Vagina (tissue), 2 donors: Measurements from ENCODE around the gene POU6F2. TPM values are rescaled to one million over a fixed set of nuclear protein-coding genes. Genes with fewer than 3 reads are reported as not detected.
A peak's percentile ranks its signal among the peaks of the same experiment; 100 is the strongest.

Experiments used
- DNase-seq, 2 donors: peaks; one replicate each; pipeline ENCODE4 v3.0.0-alpha.2; 2017; ENCODE audit errors: extremely low spot score in 2 of 2
- H3K27ac ChIP-seq: fragments of 200-600 bp; sonication (generic); one replicate; pipeline ENCODE4 v1.5.1; 2019
- H3K27me3 ChIP-seq: fragments of 200-600 bp; sonication (generic); one replicate; pipeline ENCODE4 v1.5.1; 2019
- H3K36me3 ChIP-seq, 2 donors: fragments of 200-600 bp; sonication (generic); one replicate each; pipeline ENCODE4 v1.5.1; 2017 to 2019
- H3K4me1 ChIP-seq: fragments of 200-600 bp; sonication (generic); one replicate; pipeline ENCODE4 v1.5.1; 2019
- H3K4me3 ChIP-seq, 2 donors: fragments of 200-600 bp; sonication (generic); 1 replicate in 1 of 2; 2 replicates in 1 of 2; pipeline ENCODE4 v1.5.1; 2016 to 2019
- H3K9me3 ChIP-seq: fragments of 200-600 bp; sonication (generic); one replicate; pipeline ENCODE4 v1.5.1; 2019
- POLR2A ChIP-seq, 2 donors: fragments of 450-650 bp; IDR thresholded peaks; one replicate each; pipeline ENCODE4 v1.6.1; 2017; ENCODE audit warnings: antibody characterized with exemption in 2 of 2, mild to moderate bottlenecking in 2 of 2, moderate library complexity in 2 of 2
- POLR2AphosphoS5 ChIP-seq, 2 donors: sonication (generic); formaldehyde crosslinking; IDR thresholded peaks; one replicate each; pipeline ENCODE4 v1.9.0; 2017; ENCODE audit warnings: antibody characterized with exemption in 2 of 2, mild to moderate bottlenecking in 2 of 2, low read depth in 1 of 2; ENCODE audit not compliant: insufficient read depth in 1 of 2
- intact Hi-C: fragments of 100-400 bp; cut with DNase I; formaldehyde crosslinking; loops from one replicate; pipeline ENCODE4 v1.15.1; 2023
- total RNA-seq: library from RNA; depleted of rRNA; stranded (reverse); fragments of >200 nt; gene quantifications from one replicate; pipeline ENCODE4 v1.2.3, GENCODE V29; 2016
- TF ChIP-seq, protein P1 (sequence below), 3 experiments: fragments of 450-650 bp in 2 of 3; fragments of 200-600 bp in 1 of 3; sonication (generic) in 1 of 3; IDR thresholded peaks; one replicate each; pipeline ENCODE4 v1.5.1; 2017 to 2019; ENCODE audit warnings: antibody characterized with exemption in 3 of 3, mild to moderate bottlenecking in 2 of 3, moderate library complexity in 2 of 3

Gene POU6F2
- total RNA-seq, 1 donor from 2014 or later, result not detected

DNA sequence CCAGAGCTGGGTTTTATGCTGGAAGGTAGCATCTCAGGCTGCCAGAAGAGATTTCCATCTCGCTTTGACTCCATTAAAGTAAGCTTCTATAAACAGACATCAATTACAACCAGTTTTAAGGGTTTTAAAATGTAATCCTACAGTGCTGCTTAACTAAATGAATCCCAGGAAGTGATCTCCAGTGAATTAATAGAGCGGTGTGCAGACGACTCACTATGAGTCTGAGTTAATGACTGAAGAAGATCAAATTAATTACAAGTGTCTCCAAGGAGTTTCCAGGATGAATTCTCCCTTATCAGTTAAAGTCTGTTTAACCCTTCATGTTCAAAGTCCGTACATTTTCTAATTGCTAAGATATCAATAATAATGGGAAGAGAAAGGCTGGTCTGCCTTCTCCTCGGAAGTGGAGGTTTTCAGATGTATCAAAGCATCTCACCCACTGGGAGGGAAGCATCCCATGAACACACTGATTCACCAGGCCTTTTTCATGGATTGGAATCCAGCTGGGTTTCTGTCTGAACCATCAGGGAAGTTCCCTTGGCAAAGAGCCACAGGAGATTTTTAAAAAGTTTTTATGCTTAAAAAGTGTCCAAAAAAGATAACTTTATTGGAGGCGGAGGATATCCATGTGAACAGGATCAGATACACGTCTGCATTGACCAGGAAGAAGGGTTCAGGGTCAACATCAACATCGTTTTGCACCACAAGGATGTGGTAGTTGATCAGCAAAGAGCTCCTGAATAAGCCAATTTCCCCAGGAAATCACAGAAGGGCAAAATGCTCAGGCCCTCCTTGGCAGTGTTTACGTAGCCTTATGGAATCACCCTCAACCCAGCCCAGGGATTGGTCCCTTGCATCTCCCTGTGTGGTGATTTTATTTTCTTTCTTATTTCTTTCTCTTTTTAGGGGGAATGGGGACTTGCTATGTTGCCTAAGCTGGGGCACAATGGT is 288.2 kb downstream of the POU6F2 start:
- no peak for DNase-seq
- Histone ChIP-seq H3K27me3 (no peaks in the 10 kb centered on the region), H3K36me3 (no peaks in the 10 kb centered on the region), H3K4me3 (no peak overlapping the region), H3K9me3 (no peaks in the 10 kb centered on the region), H3K27ac (no peak overlapping the region), H3K4me1 (no peaks in the 10 kb centered on the region)
- intact Hi-C loops, result no loop called here
- TF ChIP-seq POLR2A (IDR thresholded peaks at IDR 0.05), result no peak
- no peak for TF ChIP-seq POLR2AphosphoS5 (IDR thresholded peaks at IDR 0.05; ENCODE audit: insufficient read depth in 1 of 2, low read depth in 1 of 2)
- TF ChIP-seq, protein P1, sequence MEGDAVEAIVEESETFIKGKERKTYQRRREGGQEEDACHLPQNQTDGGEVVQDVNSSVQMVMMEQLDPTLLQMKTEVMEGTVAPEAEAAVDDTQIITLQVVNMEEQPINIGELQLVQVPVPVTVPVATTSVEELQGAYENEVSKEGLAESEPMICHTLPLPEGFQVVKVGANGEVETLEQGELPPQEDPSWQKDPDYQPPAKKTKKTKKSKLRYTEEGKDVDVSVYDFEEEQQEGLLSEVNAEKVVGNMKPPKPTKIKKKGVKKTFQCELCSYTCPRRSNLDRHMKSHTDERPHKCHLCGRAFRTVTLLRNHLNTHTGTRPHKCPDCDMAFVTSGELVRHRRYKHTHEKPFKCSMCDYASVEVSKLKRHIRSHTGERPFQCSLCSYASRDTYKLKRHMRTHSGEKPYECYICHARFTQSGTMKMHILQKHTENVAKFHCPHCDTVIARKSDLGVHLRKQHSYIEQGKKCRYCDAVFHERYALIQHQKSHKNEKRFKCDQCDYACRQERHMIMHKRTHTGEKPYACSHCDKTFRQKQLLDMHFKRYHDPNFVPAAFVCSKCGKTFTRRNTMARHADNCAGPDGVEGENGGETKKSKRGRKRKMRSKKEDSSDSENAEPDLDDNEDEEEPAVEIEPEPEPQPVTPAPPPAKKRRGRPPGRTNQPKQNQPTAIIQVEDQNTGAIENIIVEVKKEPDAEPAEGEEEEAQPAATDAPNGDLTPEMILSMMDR (IDR thresholded peaks at IDR 0.05), result no peak

DNA sequence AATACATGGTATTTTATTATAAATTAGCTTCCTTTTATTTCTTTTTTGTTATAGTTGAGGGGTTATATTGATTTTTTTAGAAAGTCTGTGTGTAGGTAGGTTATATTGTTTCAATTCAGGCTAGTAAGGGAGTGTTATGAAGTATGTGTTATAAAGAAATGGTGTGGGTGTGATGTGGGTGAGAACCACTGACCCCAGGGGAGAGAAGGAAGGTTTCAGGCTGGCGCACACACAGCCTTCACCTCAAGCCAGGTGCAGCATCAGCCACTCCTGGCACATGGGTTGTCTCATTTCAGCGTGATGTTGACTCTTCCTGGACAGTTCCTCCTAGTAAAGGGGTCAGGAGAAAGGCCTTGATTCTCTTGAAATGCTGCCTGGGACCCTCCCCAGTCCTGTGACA is 291.3 kb downstream of the POU6F2 start:
- TF ChIP-seq, protein P1 (IDR thresholded peaks at IDR 0.05), result no peak
- TF ChIP-seq POLR2A (IDR thresholded peaks at IDR 0.05), result no peak
- intact Hi-C loops, result no loop called here
- H3K36me3 ChIP-seq, result no peaks in the 10 kb centered on the region

DNA sequence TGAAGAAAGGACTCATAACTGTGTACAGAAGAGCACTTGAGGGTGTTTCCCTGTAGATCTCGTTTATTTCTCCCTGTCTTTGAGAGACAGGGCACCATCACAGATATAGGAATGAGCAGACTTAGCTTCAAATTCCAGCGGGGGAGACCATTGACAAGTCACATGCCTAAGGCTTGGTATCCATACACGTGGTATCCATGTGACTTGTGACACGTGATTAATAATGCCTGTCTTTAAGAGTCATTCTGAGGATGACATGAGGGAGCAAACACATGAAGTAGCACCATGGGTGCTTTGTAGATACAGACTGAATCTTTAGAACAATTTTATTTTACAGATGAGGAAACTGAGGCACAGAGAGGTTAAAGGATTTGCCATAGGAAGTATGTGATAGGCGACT is 292.3 kb downstream of the POU6F2 start:
- TF ChIP-seq POLR2AphosphoS5 (IDR thresholded peaks at IDR 0.05; ENCODE audit: insufficient read depth in 1 of 2, low read depth in 1 of 2), result no peak
- no peak for TF ChIP-seq POLR2A (IDR thresholded peaks at IDR 0.05)
- TF ChIP-seq, protein P1 (IDR thresholded peaks at IDR 0.05), result no peak
- Histone ChIP-seq H3K36me3 (no peaks in the 10 kb centered on the region), H3K27ac (no peak overlapping the region), H3K4me3 (no peak overlapping the region), H3K4me1 (no peaks in the 10 kb centered on the region), H3K27me3 (no peaks in the 10 kb centered on the region), H3K9me3 (no peaks in the 10 kb centered on the region)
- peak in 1 of 2 donors; percentile 1 for DNase-seq
- intact Hi-C loops, result no loop called here

More for the DNA sequence above, 291.3 kb downstream of the POU6F2 start:
- DNase-seq, result peak in 1 of 2 donors; percentile 11
- Histone ChIP-seq H3K27me3 (no peaks in the 10 kb centered on the region), H3K9me3 (no peaks in the 10 kb centered on the region), H3K4me1 (no peaks in the 10 kb centered on the region), H3K27ac (no peak overlapping the region), H3K4me3 (no peak overlapping the region)

DNA sequence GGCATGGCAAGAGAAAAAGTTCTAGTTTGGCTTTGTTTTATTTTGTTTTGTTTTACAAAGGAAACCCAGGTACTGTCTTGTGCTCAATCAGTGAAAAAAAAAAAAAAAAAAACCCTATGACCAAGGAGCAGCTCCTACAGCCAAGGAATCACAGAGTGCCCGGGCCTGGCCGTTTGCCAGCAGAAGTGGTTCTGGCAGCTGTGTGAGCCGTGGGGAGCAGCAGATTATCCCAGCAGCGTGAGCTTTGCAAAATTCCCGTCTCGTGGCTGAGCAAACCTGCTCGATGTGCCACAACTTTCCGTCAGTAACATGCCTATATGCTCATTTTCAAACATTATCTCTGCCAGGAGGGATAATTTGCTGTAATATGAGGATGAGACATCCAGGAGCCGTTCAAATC is 293.7 kb downstream of the POU6F2 start:
- no peaks in the 10 kb centered on the region for H3K4me1 ChIP-seq
- no peaks in the 10 kb centered on the region for H3K9me3 ChIP-seq
- H3K36me3 ChIP-seq, result no peaks in the 10 kb centered on the region
- DNase-seq, result no peak
- TF ChIP-seq, protein P1 (IDR thresholded peaks at IDR 0.05), result no peak
- TF ChIP-seq POLR2AphosphoS5 (IDR thresholded peaks at IDR 0.05; ENCODE audit: insufficient read depth in 1 of 2, low read depth in 1 of 2) (no peak), POLR2A (IDR thresholded peaks at IDR 0.05) (no peak)
- H3K4me3 ChIP-seq, result no peak overlapping the region
- H3K27ac ChIP-seq, result no peak overlapping the region
- no peaks in the 10 kb centered on the region for H3K27me3 ChIP-seq
- intact Hi-C loops, result no loop called here

DNA sequence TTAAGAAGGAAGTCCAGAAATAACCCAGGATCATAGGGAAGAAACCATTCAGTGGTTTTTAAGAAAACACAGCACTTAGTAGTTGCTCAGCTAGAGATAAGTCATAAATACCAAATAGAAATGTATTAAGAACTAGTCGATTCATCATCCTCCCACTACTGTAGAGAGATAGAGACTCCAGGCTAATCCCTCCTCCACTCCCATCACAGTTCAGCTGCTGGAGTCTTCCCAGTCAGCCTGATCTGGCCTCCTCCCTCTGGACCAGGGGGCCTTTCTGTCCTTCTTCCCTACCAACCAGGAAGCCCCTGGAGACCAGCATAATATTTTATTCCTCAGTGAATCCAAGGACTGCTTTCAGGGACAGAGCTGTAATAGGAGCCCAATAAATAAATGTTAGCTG is 294.4 kb downstream of the POU6F2 start:
- Histone ChIP-seq H3K27ac (no peak overlapping the region), H3K27me3 (no peaks in the 10 kb centered on the region), H3K4me1 (no peaks in the 10 kb centered on the region), H3K9me3 (no peaks in the 10 kb centered on the region), H3K4me3 (no peak overlapping the region), H3K36me3 (no peaks in the 10 kb centered on the region)
- DNase-seq, result no peak
- intact Hi-C loops, result no loop called here
- TF ChIP-seq POLR2AphosphoS5 (IDR thresholded peaks at IDR 0.05; ENCODE audit: insufficient read depth in 1 of 2, low read depth in 1 of 2), result no peak
- TF ChIP-seq, protein P1 (IDR thresholded peaks at IDR 0.05), result no peak
- TF ChIP-seq POLR2A (IDR thresholded peaks at IDR 0.05), result no peak
